HL-60 (cell line): Measurements from ENCODE around the gene DLL1.

Experiments used
- GABPA ChIP-seq: IDR thresholded peaks from 2 replicates; pipeline ENCODE4 v1.6.1; 2012; ENCODE audit warnings: low read depth
- POLR2AphosphoS5 ChIP-seq: IDR thresholded peaks from 2 replicates; pipeline ENCODE4 v1.6.1; 2012; ENCODE audit warnings: low read depth
- SPI1 ChIP-seq: IDR thresholded peaks from 2 replicates; pipeline ENCODE4 v1.6.1; 2012; ENCODE audit warnings: low read depth, mild to moderate bottlenecking, borderline replicate concordance
- TF ChIP-seq, protein P1 (sequence below): IDR thresholded peaks from one replicate; pipeline ENCODE4 v1.5.1; 2011; ENCODE audit warnings: low read length, control low read depth, inconsistent platforms; ENCODE audit not compliant: insufficient read depth
- TF ChIP-seq, protein P2 (sequence below): IDR thresholded peaks from 2 replicates; pipeline ENCODE4 v1.6.1; 2012; ENCODE audit warnings: low read depth; ENCODE audit not compliant: insufficient replicate concordance

DNA sequence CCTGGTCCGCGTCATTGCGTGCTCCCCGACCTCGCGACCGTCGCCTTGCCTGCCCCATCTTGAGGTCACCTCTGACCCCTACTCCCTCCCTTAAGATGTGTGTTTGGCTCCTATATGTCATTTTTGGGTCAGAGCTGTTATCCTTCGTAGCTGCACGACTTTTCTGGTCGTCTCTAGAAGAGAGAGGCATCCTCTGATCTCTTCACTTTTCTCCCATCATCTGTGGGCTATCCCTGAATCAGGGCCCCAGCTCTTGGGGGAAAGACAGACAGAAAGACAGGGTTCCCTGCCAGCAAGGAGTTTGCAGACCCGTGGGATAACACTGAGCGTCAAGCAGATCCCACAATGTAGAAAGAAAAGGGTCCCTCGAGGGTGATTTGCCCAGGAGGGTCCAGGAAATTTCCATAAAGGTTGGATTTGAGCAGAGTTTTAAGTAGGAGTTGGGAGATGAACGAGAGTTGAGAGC lies 16.2 kb upstream of the DLL1 start:
- TF ChIP-seq, protein P1, sequence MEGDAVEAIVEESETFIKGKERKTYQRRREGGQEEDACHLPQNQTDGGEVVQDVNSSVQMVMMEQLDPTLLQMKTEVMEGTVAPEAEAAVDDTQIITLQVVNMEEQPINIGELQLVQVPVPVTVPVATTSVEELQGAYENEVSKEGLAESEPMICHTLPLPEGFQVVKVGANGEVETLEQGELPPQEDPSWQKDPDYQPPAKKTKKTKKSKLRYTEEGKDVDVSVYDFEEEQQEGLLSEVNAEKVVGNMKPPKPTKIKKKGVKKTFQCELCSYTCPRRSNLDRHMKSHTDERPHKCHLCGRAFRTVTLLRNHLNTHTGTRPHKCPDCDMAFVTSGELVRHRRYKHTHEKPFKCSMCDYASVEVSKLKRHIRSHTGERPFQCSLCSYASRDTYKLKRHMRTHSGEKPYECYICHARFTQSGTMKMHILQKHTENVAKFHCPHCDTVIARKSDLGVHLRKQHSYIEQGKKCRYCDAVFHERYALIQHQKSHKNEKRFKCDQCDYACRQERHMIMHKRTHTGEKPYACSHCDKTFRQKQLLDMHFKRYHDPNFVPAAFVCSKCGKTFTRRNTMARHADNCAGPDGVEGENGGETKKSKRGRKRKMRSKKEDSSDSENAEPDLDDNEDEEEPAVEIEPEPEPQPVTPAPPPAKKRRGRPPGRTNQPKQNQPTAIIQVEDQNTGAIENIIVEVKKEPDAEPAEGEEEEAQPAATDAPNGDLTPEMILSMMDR, result no peak
- TF ChIP-seq, protein P2, sequence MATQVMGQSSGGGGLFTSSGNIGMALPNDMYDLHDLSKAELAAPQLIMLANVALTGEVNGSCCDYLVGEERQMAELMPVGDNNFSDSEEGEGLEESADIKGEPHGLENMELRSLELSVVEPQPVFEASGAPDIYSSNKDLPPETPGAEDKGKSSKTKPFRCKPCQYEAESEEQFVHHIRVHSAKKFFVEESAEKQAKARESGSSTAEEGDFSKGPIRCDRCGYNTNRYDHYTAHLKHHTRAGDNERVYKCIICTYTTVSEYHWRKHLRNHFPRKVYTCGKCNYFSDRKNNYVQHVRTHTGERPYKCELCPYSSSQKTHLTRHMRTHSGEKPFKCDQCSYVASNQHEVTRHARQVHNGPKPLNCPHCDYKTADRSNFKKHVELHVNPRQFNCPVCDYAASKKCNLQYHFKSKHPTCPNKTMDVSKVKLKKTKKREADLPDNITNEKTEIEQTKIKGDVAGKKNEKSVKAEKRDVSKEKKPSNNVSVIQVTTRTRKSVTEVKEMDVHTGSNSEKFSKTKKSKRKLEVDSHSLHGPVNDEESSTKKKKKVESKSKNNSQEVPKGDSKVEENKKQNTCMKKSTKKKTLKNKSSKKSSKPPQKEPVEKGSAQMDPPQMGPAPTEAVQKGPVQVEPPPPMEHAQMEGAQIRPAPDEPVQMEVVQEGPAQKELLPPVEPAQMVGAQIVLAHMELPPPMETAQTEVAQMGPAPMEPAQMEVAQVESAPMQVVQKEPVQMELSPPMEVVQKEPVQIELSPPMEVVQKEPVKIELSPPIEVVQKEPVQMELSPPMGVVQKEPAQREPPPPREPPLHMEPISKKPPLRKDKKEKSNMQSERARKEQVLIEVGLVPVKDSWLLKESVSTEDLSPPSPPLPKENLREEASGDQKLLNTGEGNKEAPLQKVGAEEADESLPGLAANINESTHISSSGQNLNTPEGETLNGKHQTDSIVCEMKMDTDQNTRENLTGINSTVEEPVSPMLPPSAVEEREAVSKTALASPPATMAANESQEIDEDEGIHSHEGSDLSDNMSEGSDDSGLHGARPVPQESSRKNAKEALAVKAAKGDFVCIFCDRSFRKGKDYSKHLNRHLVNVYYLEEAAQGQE, result no peak
- TF ChIP-seq POLR2AphosphoS5, result no peak
- TF ChIP-seq GABPA, result no peak
- TF ChIP-seq SPI1, result no peak
